Suprapubic skin (tissue), 4 donors: ENCODE results near the gene IKZF2.

ENCODE experiments used
- EP300 ChIP-seq: sonication (generic); formaldehyde crosslinking; IDR thresholded peaks from one replicate; pipeline ENCODE4 v1.6.1; 2017; ENCODE audit warnings: antibody characterized with exemption
- POLR2AphosphoS5 ChIP-seq, 3 donors: sonication (generic); formaldehyde crosslinking; IDR thresholded peaks; one replicate each; pipeline ENCODE4 v1.6.1; 2017; ENCODE audit warnings: antibody characterized with exemption in 3 of 3
- TF ChIP-seq, protein P1 (sequence below), 2 donors: fragments of 200-600 bp in 1 of 2; fragments of 450-650 bp in 1 of 2; sonication (generic) in 1 of 2; IDR thresholded peaks; one replicate each; pipeline ENCODE4 v1.5.1; 2016 to 2019; ENCODE audit warnings: antibody characterized with exemption in 2 of 2, mild to moderate bottlenecking in 1 of 2, moderate library complexity in 1 of 2

GRCh38 chr2:213043566-213043965 is 107.8 kb downstream of the IKZF2 start:
- TF ChIP-seq, protein P1, sequence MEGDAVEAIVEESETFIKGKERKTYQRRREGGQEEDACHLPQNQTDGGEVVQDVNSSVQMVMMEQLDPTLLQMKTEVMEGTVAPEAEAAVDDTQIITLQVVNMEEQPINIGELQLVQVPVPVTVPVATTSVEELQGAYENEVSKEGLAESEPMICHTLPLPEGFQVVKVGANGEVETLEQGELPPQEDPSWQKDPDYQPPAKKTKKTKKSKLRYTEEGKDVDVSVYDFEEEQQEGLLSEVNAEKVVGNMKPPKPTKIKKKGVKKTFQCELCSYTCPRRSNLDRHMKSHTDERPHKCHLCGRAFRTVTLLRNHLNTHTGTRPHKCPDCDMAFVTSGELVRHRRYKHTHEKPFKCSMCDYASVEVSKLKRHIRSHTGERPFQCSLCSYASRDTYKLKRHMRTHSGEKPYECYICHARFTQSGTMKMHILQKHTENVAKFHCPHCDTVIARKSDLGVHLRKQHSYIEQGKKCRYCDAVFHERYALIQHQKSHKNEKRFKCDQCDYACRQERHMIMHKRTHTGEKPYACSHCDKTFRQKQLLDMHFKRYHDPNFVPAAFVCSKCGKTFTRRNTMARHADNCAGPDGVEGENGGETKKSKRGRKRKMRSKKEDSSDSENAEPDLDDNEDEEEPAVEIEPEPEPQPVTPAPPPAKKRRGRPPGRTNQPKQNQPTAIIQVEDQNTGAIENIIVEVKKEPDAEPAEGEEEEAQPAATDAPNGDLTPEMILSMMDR (IDR thresholded peaks at IDR 0.05): no peak
- TF ChIP-seq POLR2AphosphoS5 (IDR thresholded peaks at IDR 0.05) (no peak), EP300 (no peak)
